Measurements from ENCODE around the gene KCNMB2. TPM values are rescaled to one million over a fixed set of nuclear protein-coding genes. Genes with fewer than 3 reads are reported as not detected.

Gene KCNMB2
- total RNA-seq, 5 donors from 2014 or later (not counting 1 experiment from before 2014, with no cell fraction given): not detected

GRCh38 chr3:178768072-178768864, 232.0 kb downstream of the KCNMB2 start:
- DNase-seq: no peak
- H3K4me3 Mint-ChIP-seq: no peak overlapping the region
- Histone ChIP-seq H3K4me1 (ENCODE audit: control insufficient read depth in 1 of 2, extremely low read depth in 1 of 2, insufficient read depth in 2 of 2, low read length in 2 of 2) (peaks cover 0 to 4% of the 10 kb centered on the region in 2 experiments), H3K27ac (ENCODE audit: low read length) (no peak overlapping the region), H3K9me3 (no peaks in the 10 kb centered on the region), H3K4me3 (ENCODE audit: control insufficient read depth in 1 of 2, extremely low read depth in 1 of 2, low read length in 1 of 2) (no peak overlapping the region), H3K36me3 (ENCODE audit: control insufficient read depth in 2 of 2, extremely low read depth in 1 of 2, insufficient read depth in 1 of 2, low read length in 1 of 2) (no peaks in the 10 kb centered on the region), H3K27me3 (replicated peaks in 1 of 2; ENCODE audit: control insufficient read depth in 2 of 2, extremely low read depth in 1 of 2, insufficient read depth in 2 of 2, low read length in 1 of 2) (no peaks in the 10 kb centered on the region)
- no peak overlapping the region for H3K27ac Mint-ChIP-seq
- no peak for ATAC-seq (replicated peaks in 1 of 4)
- peaks cover 6 to 7% (median 7%) of the 10 kb centered on the region in 3 donors for H3K9me3 Mint-ChIP-seq
- WGBS (ENCODE audit: insufficient coverage): 77% methylated on average over 3 of the region's 5 CpGs
- H3K36me3 Mint-ChIP-seq: no peaks in the 10 kb centered on the region
- peaks cover 3 to 5% (median 5%) of the 10 kb centered on the region in 3 donors for H3K4me1 Mint-ChIP-seq
- H3K27me3 Mint-ChIP-seq: no peaks in the 10 kb centered on the region
- POLR2A ChIA-PET: no interaction called here
- CTCF ChIA-PET: no interaction called here

GRCh38 chr3:178771511-178771910, 235.3 kb downstream of the KCNMB2 start:
- ATAC-seq (replicated peaks in 1 of 4) (no peak), DNase-seq (no peak)
- Mint-ChIP-seq H3K36me3 (no peaks in the 10 kb centered on the region), H3K27ac (no peak overlapping the region), H3K9me3 (peaks cover 7 to 11% (median 9%) of the 10 kb centered on the region in 3 donors), H3K4me3 (no peak overlapping the region), H3K4me1 (peaks cover 5 to 7% (median 5%) of the 10 kb centered on the region in 3 donors), H3K27me3 (no peaks in the 10 kb centered on the region)
- POLR2A ChIA-PET: no interaction called here
- Histone ChIP-seq H3K27me3 (replicated peaks in 1 of 2; ENCODE audit: control insufficient read depth in 2 of 2, extremely low read depth in 1 of 2, insufficient read depth in 2 of 2, low read length in 1 of 2) (no peaks in the 10 kb centered on the region), H3K9me3 (no peaks in the 10 kb centered on the region), H3K27ac (ENCODE audit: low read length) (no peak overlapping the region), H3K4me1 (ENCODE audit: control insufficient read depth in 1 of 2, extremely low read depth in 1 of 2, insufficient read depth in 2 of 2, low read length in 2 of 2) (peaks cover 0 to 4% of the 10 kb centered on the region in 2 experiments), H3K4me3 (ENCODE audit: control insufficient read depth in 1 of 2, extremely low read depth in 1 of 2, low read length in 1 of 2) (no peak overlapping the region), H3K36me3 (ENCODE audit: control insufficient read depth in 2 of 2, extremely low read depth in 1 of 2, insufficient read depth in 1 of 2, low read length in 1 of 2) (no peaks in the 10 kb centered on the region)
- CTCF ChIA-PET: no interaction called here
- 87% methylated on average over 3 of the region's 3 CpGs for WGBS (ENCODE audit: insufficient coverage)

GRCh38 chr3:178772746-178773145, 236.5 kb downstream of the KCNMB2 start:
- Mint-ChIP-seq H3K4me1 (peaks cover 5 to 7% (median 5%) of the 10 kb centered on the region in 3 donors), H3K27ac (no peak overlapping the region), H3K36me3 (no peaks in the 10 kb centered on the region), H3K27me3 (no peaks in the 10 kb centered on the region), H3K9me3 (peaks cover 7 to 11% (median 9%) of the 10 kb centered on the region in 3 donors), H3K4me3 (no peak overlapping the region)
- POLR2A ChIA-PET: no interaction called here
- ATAC-seq (replicated peaks in 1 of 4) (no peak), DNase-seq (no peak)
- 29% methylated on average over 1 of the region's 4 CpGs for WGBS (ENCODE audit: insufficient coverage)
- H3K36me3 ChIP-seq (ENCODE audit: control insufficient read depth in 2 of 2, extremely low read depth in 1 of 2, insufficient read depth in 1 of 2, low read length in 1 of 2): no peaks in the 10 kb centered on the region
- no peaks in the 10 kb centered on the region for H3K27me3 ChIP-seq (replicated peaks in 1 of 2; ENCODE audit: control insufficient read depth in 2 of 2, extremely low read depth in 1 of 2, insufficient read depth in 2 of 2, low read length in 1 of 2)
- H3K27ac ChIP-seq (ENCODE audit: low read length): no peak overlapping the region
- H3K4me1 ChIP-seq (ENCODE audit: control insufficient read depth in 1 of 2, extremely low read depth in 1 of 2, insufficient read depth in 2 of 2, low read length in 2 of 2): peaks cover 0 to 4% of the 10 kb centered on the region in 2 experiments
- CTCF ChIA-PET: no interaction called here
- H3K9me3 ChIP-seq: no peaks in the 10 kb centered on the region
- H3K4me3 ChIP-seq (ENCODE audit: control insufficient read depth in 1 of 2, extremely low read depth in 1 of 2, low read length in 1 of 2): no peak overlapping the region

- Histone ChIP-seq H3K4me3 (ENCODE audit: control insufficient read depth in 1 of 2, extremely low read depth in 1 of 2, low read length in 1 of 2) (no peak overlapping the region), H3K27me3 (replicated peaks in 1 of 2; ENCODE audit: control insufficient read depth in 2 of 2, extremely low read depth in 1 of 2, insufficient read depth in 2 of 2, low read length in 1 of 2) (no peaks in the 10 kb centered on the region), H3K36me3 (ENCODE audit: control insufficient read depth in 2 of 2, extremely low read depth in 1 of 2, insufficient read depth in 1 of 2, low read length in 1 of 2) (no peaks in the 10 kb centered on the region), H3K9me3 (no peaks in the 10 kb centered on the region), H3K27ac (ENCODE audit: low read length) (no peak overlapping the region), H3K4me1 (ENCODE audit: control insufficient read depth in 1 of 2, extremely low read depth in 1 of 2, insufficient read depth in 2 of 2, low read length in 2 of 2) (peaks cover 0 to 4% of the 10 kb centered on the region in 2 experiments)
- WGBS (ENCODE audit: insufficient coverage): no CpG with 5 or more reads among the region's 1 CpG
- Mint-ChIP-seq H3K4me1 (peaks cover 5 to 7% (median 5%) of the 10 kb centered on the region in 3 donors), H3K27me3 (no peaks in the 10 kb centered on the region), H3K36me3 (no peaks in the 10 kb centered on the region), H3K9me3 (peaks cover 7 to 11% (median 9%) of the 10 kb centered on the region in 3 donors), H3K27ac (no peak overlapping the region), H3K4me3 (no peak overlapping the region)
- ATAC-seq (replicated peaks in 1 of 4) (no peak), DNase-seq (no peak)
- CTCF ChIA-PET: no interaction called here
- POLR2A ChIA-PET: no interaction called here
Measured at GRCh38 chr3:178773358-178773757, 237.1 kb downstream of the KCNMB2 start.

GRCh38 chr3:178777718-178778411, 241.6 kb downstream of the KCNMB2 start:
- no peaks in the 10 kb centered on the region for H3K27me3 Mint-ChIP-seq
- H3K9me3 ChIP-seq: no peaks in the 10 kb centered on the region
- WGBS (ENCODE audit: insufficient coverage): 88% methylated on average over 1 of the region's 4 CpGs
- H3K27me3 ChIP-seq (replicated peaks in 1 of 2; ENCODE audit: control insufficient read depth in 2 of 2, extremely low read depth in 1 of 2, insufficient read depth in 2 of 2, low read length in 1 of 2): no peaks in the 10 kb centered on the region
- H3K36me3 ChIP-seq (ENCODE audit: control insufficient read depth in 2 of 2, extremely low read depth in 1 of 2, insufficient read depth in 1 of 2, low read length in 1 of 2): no peaks in the 10 kb centered on the region
- H3K4me1 Mint-ChIP-seq: peaks cover 0 to 4% (median 0%) of the 10 kb centered on the region in 3 donors
- no peak overlapping the region for H3K27ac ChIP-seq (ENCODE audit: low read length)
- H3K27ac Mint-ChIP-seq: no peak overlapping the region
- ChIA-PET CTCF (no interaction called here), POLR2A (no interaction called here)
- H3K4me1 ChIP-seq (ENCODE audit: control insufficient read depth in 1 of 2, extremely low read depth in 1 of 2, insufficient read depth in 2 of 2, low read length in 2 of 2): peaks cover 0 to 4% of the 10 kb centered on the region in 2 experiments
- ATAC-seq (replicated peaks in 1 of 4): no peak
- peaks cover 0 to 4% (median 2%) of the 10 kb centered on the region in 3 donors for H3K9me3 Mint-ChIP-seq
- DNase-seq: no peak
- no peak overlapping the region for H3K4me3 ChIP-seq (ENCODE audit: control insufficient read depth in 1 of 2, extremely low read depth in 1 of 2, low read length in 1 of 2)
- no peaks in the 10 kb centered on the region for H3K36me3 Mint-ChIP-seq
- H3K4me3 Mint-ChIP-seq: no peak overlapping the region

- Mint-ChIP-seq H3K4me3 (no peak overlapping the region), H3K9me3 (peaks cover 0 to 2% (median under 1%) of the 10 kb centered on the region in 3 donors), H3K36me3 (no peaks in the 10 kb centered on the region), H3K27ac (no peak overlapping the region), H3K4me1 (peaks cover 0 to under 1% (median 0%) of the 10 kb centered on the region in 3 donors), H3K27me3 (no peaks in the 10 kb centered on the region)
- Histone ChIP-seq H3K9me3 (no peaks in the 10 kb centered on the region), H3K4me1 (ENCODE audit: control insufficient read depth in 1 of 2, extremely low read depth in 1 of 2, insufficient read depth in 2 of 2, low read length in 2 of 2) (no peaks in the 10 kb centered on the region), H3K27ac (ENCODE audit: low read length) (no peak overlapping the region), H3K4me3 (ENCODE audit: control insufficient read depth in 1 of 2, extremely low read depth in 1 of 2, low read length in 1 of 2) (no peak overlapping the region), H3K27me3 (replicated peaks in 1 of 2; ENCODE audit: control insufficient read depth in 2 of 2, extremely low read depth in 1 of 2, insufficient read depth in 2 of 2, low read length in 1 of 2) (no peaks in the 10 kb centered on the region), H3K36me3 (ENCODE audit: control insufficient read depth in 2 of 2, extremely low read depth in 1 of 2, insufficient read depth in 1 of 2, low read length in 1 of 2) (no peaks in the 10 kb centered on the region)
- no CpG with 5 or more reads among the region's 4 CpGs for WGBS (ENCODE audit: insufficient coverage)
- no peak for DNase-seq
- ChIA-PET POLR2A (no interaction called here), CTCF (no interaction called here)
- no peak for ATAC-seq (replicated peaks in 1 of 4)
Measured at GRCh38 chr3:178778589-178778988, 242.4 kb downstream of the KCNMB2 start.
